IPS-15b (cell line): ENCODE measurements around the gene SNRNP200.
A peak's percentile ranks its signal among the peaks of the same experiment; 100 is the strongest.

Experiments
- H3K27me3 ChIP-seq: one replicate; pipeline ENCODE4 v1.6.1; 2013; ENCODE audit warnings: low read length; ENCODE audit not compliant: control insufficient read depth, insufficient read depth
- H3K36me3 ChIP-seq: one replicate; pipeline ENCODE4 v1.6.1; 2013; ENCODE audit warnings: low read length; ENCODE audit not compliant: control insufficient read depth, insufficient read depth
- H3K4me1 ChIP-seq: one replicate; pipeline ENCODE4 v1.6.1; 2013; ENCODE audit warnings: mild to moderate bottlenecking, low read length; ENCODE audit not compliant: control insufficient read depth, insufficient read depth
- H3K4me3 ChIP-seq: one replicate; pipeline ENCODE4 v1.5.1; 2013; ENCODE audit warnings: low read depth, low read length
- H3K9ac ChIP-seq: one replicate; pipeline ENCODE4 v1.6.1; 2013; ENCODE audit warnings: low read depth, mild to moderate bottlenecking, low read length
- H3K9me3 ChIP-seq: one replicate; pipeline ENCODE4 v1.6.1; 2013; ENCODE audit warnings: mild to moderate bottlenecking, low read length; ENCODE audit not compliant: control insufficient read depth, insufficient read depth

Gene SNRNP200

GRCh38 chr2:96336873-96337272, 31.5 kb upstream of the SNRNP200 start:
- Histone ChIP-seq H3K9ac (no peak overlapping the region), H3K4me1 (no peaks in the 10 kb centered on the region), H3K27me3 (no peaks in the 10 kb centered on the region), H3K9me3 (no peaks in the 10 kb centered on the region), H3K36me3 (peaks cover 3% of the 10 kb centered on the region), H3K4me3 (peak overlapping the region; percentile 69)

GRCh38 chr2:96336104-96336775, 30.9 kb upstream of the SNRNP200 start:
- H3K27me3 ChIP-seq, result no peaks in the 10 kb centered on the region
- no peaks in the 10 kb centered on the region for H3K4me1 ChIP-seq
- no peaks in the 10 kb centered on the region for H3K9me3 ChIP-seq
- H3K4me3 ChIP-seq, result peak overlapping the region; percentile 69
- H3K36me3 ChIP-seq, result no peaks in the 10 kb centered on the region
- peak overlapping the region; percentile 48 for H3K9ac ChIP-seq

- Histone ChIP-seq H3K4me1 (no peaks in the 10 kb centered on the region), H3K9me3 (no peaks in the 10 kb centered on the region), H3K36me3 (no peaks in the 10 kb centered on the region), H3K9ac (no peak overlapping the region), H3K4me3 (no peak overlapping the region), H3K27me3 (no peaks in the 10 kb centered on the region)
Observed at GRCh38 chr2:96333708-96334107, 28.4 kb upstream of the SNRNP200 start.

GRCh38 chr2:96330407-96330806, 25.1 kb upstream of the SNRNP200 start:
- Histone ChIP-seq H3K27me3 (peaks cover 12% of the 10 kb centered on the region), H3K36me3 (peaks cover 3% of the 10 kb centered on the region), H3K4me3 (no peak overlapping the region), H3K4me1 (no peaks in the 10 kb centered on the region), H3K9me3 (no peaks in the 10 kb centered on the region), H3K9ac (no peak overlapping the region)

- Histone ChIP-seq H3K4me1 (no peaks in the 10 kb centered on the region), H3K27me3 (peaks cover 13% of the 10 kb centered on the region), H3K4me3 (no peak overlapping the region), H3K36me3 (peaks cover 3% of the 10 kb centered on the region), H3K9me3 (no peaks in the 10 kb centered on the region), H3K9ac (no peak overlapping the region)
Observed at GRCh38 chr2:96329874-96330273, 24.5 kb upstream of the SNRNP200 start.

- H3K9me3 ChIP-seq, result no peaks in the 10 kb centered on the region
- no peak overlapping the region for H3K9ac ChIP-seq
- H3K4me1 ChIP-seq, result peaks cover 2% of the 10 kb centered on the region
- peaks cover 18% of the 10 kb centered on the region for H3K27me3 ChIP-seq
- no peak overlapping the region for H3K4me3 ChIP-seq
- peaks cover 3% of the 10 kb centered on the region for H3K36me3 ChIP-seq
Observed at GRCh38 chr2:96329456-96329855, 24.1 kb upstream of the SNRNP200 start.

GRCh38 chr2:96326990-96327820, 21.9 kb upstream of the SNRNP200 start:
- Histone ChIP-seq H3K27me3 (peaks cover 39% of the 10 kb centered on the region), H3K36me3 (peaks cover 3% of the 10 kb centered on the region), H3K9me3 (no peaks in the 10 kb centered on the region), H3K4me3 (no peak overlapping the region), H3K4me1 (peaks cover 2% of the 10 kb centered on the region), H3K9ac (no peak overlapping the region)

- H3K9ac ChIP-seq, result no peak overlapping the region
- peaks cover 2% of the 10 kb centered on the region for H3K4me1 ChIP-seq
- H3K36me3 ChIP-seq, result peaks cover 3% of the 10 kb centered on the region
- H3K4me3 ChIP-seq, result no peak overlapping the region
- peaks cover 43% of the 10 kb centered on the region for H3K27me3 ChIP-seq
- H3K9me3 ChIP-seq, result no peaks in the 10 kb centered on the region
Observed at GRCh38 chr2:96326564-96326963, 21.2 kb upstream of the SNRNP200 start.

- peaks cover 2% of the 10 kb centered on the region for H3K4me1 ChIP-seq
- peak overlapping the region; percentile 69 for H3K4me3 ChIP-seq
- H3K9ac ChIP-seq, result peak overlapping the region; percentile 60
- H3K36me3 ChIP-seq, result peaks cover 3% of the 10 kb centered on the region
- H3K9me3 ChIP-seq, result no peaks in the 10 kb centered on the region
- peaks cover 50% of the 10 kb centered on the region for H3K27me3 ChIP-seq
Observed at GRCh38 chr2:96325884-96326255, 20.5 kb upstream of the SNRNP200 start.

GRCh38 chr2:96325041-96325883, 19.9 kb upstream of the SNRNP200 start, which contains the start of gene ITPRIPL1:
Gene ITPRIPL1 (plus strand): TSS chr2:96325317. CDS start chr2:96325840, 523 bp downstream.
- Histone ChIP-seq H3K4me1 (peaks cover 2% of the 10 kb centered on the region), H3K9ac (peak within 1 kb of the TSS; percentile 60), H3K27me3 (peaks cover 56% of the 10 kb centered on the region), H3K9me3 (no peaks in the 10 kb centered on the region), H3K36me3 (peaks cover 3% of the 10 kb centered on the region), H3K4me3 (peak within 1 kb of the TSS; percentile 69)

GRCh38 chr2:96324721-96325040, 19.3 kb upstream of the SNRNP200 start:
- Histone ChIP-seq H3K9ac (peak overlapping the region; percentile 24), H3K27me3 (peaks cover 61% of the 10 kb centered on the region), H3K36me3 (peaks cover 3% of the 10 kb centered on the region), H3K9me3 (no peaks in the 10 kb centered on the region), H3K4me3 (peak overlapping the region; percentile 69), H3K4me1 (peaks cover 2% of the 10 kb centered on the region)
